ENCODE measurements around the gene TMEM203. TPM values are rescaled to one million over a fixed set of nuclear protein-coding genes. Genes with fewer than 3 reads are reported as not detected.

Gene TMEM203
- total and polyA plus RNA-seq, 2 of the 13 experiments (the other 11 are each of a cell fraction or from before 2014, with no cell fraction given), result 23.4 to 36.7 TPM

GRCh38 chr9:137158625-137159024 is 46.8 kb downstream of the TMEM203 start:
- CTCF ChIA-PET (ENCODE audit: low intra/inter-chr PET ratio, low total read pairs), result no interaction called here

More at GRCh38 chr9:137158625-137159024, 46.8 kb downstream of the TMEM203 start:
- intact Hi-C loops (cut with micrococcal nuclease; ENCODE audit: unreplicated experiment), result no loop called here
- Histone ChIP-seq H4K20me1 (ENCODE audit: insufficient read depth, low read length) (no peaks in the 10 kb centered on the region), H3K9ac (ENCODE audit: insufficient read depth, low read depth, low read length) (no peak overlapping the region), H3K4me3 (replicated peaks in 1 of 3; ENCODE audit: insufficient read depth in 1 of 3, low read depth in 2 of 3, low read length in 3 of 3) (no peak overlapping the region), H3K4me2 (ENCODE audit: low read depth, low read length) (no peak overlapping the region), H3K36me3 (replicated peaks in 1 of 2; ENCODE audit: control insufficient read depth in 1 of 2, insufficient read depth in 2 of 2, low read length in 2 of 2) (no peaks in the 10 kb centered on the region), H3K4me1 (ENCODE audit: insufficient read depth, low read length) (no peaks in the 10 kb centered on the region), H3K27me3 (ENCODE audit: control insufficient read depth in 1 of 2, insufficient read depth in 2 of 2, low read length in 2 of 2) (peaks cover 13 to 66% of the 10 kb centered on the region in 2 experiments; a peak in 4 of 5 replicates), H3K27ac (ENCODE audit: extremely low read length, insufficient read depth, low read length) (no peak overlapping the region), H3K79me2 (ENCODE audit: insufficient read depth, low read length) (no peaks in the 10 kb centered on the region), H3K9me3 (ENCODE audit: low read length) (no peaks in the 10 kb centered on the region), H2AFZ (ENCODE audit: low read length) (no peak overlapping the region)
- TF ChIP-seq TRIM24 (CRISPR knock-in tag; IDR thresholded peaks at IDR 0.05), result no peak
- no peak for TF ChIP-seq PHF21A (CRISPR knock-in tag; IDR thresholded peaks at IDR 0.05)
- no peak for TF ChIP-seq CTCF (CRISPR knock-in tag; IDR thresholded peaks at IDR 0.05)
- TF ChIP-seq ZNF30 (CRISPR knock-in tag; IDR thresholded peaks at IDR 0.05), result no peak
- TF ChIP-seq ZSCAN20 (CRISPR knock-in tag; IDR thresholded peaks at IDR 0.05; ENCODE audit: borderline replicate concordance), result no peak
- TF ChIP-seq STAT5B (CRISPR knock-in tag; IDR thresholded peaks at IDR 0.05), result no peak
- no peak for TF ChIP-seq ZNF143 (CRISPR knock-in tag; IDR thresholded peaks at IDR 0.05)
- no peak for TF ChIP-seq ZNF547 (CRISPR knock-in tag; IDR thresholded peaks at IDR 0.05)
- no peak for TF ChIP-seq MAZ (IDR thresholded peaks at IDR 0.05; ENCODE audit: borderline replicate concordance, low read depth, low read length)
- TF ChIP-seq MAZ (CRISPR knock-in tag; IDR thresholded peaks at IDR 0.05; ENCODE audit: low read depth), result no peak
- TF ChIP-seq ZNF646 (CRISPR knock-in tag; IDR thresholded peaks at IDR 0.05), result no peak
- no peak for TF ChIP-seq LCORL (IDR thresholded peaks at IDR 0.05)
- TF ChIP-seq LCORL (CRISPR knock-in tag; IDR thresholded peaks at IDR 0.05), result no peak
- no peak for TF ChIP-seq U2AF1 (optimal IDR thresholded peaks at IDR 0.05; ENCODE audit: low read depth, low read length)
- no peak for TF ChIP-seq KAT7 (CRISPR knock-in tag; IDR thresholded peaks at IDR 0.05; ENCODE audit: borderline replicate concordance)
- no peak for TF ChIP-seq HDAC6 (IDR thresholded peaks at IDR 0.05; ENCODE audit: low read depth, low read length)
- no peak for TF ChIP-seq ZNF652 (CRISPR knock-in tag; IDR thresholded peaks at IDR 0.05; ENCODE audit: borderline replicate concordance, low read depth)
- no peak for TF ChIP-seq SATB2 (CRISPR knock-in tag; IDR thresholded peaks at IDR 0.05)
- TF ChIP-seq PHF20 (CRISPR knock-in tag; IDR thresholded peaks at IDR 0.05), result no peak
- no peak for TF ChIP-seq ZNF678 (CRISPR knock-in tag; IDR thresholded peaks at IDR 0.05)
- FAIRE-seq, result no peak
- in situ Hi-C loops (cut with HindIII; ENCODE audit: extremely low pct_ligation_motif_present, low pct_unique_long_range_greater_than_20kb), result no loop called here
- WGBS (ENCODE audit: low lambda C conversion rate), result no CpG with 5 or more reads among the region's 4 CpGs
- no peak for ATAC-seq
- no TSS peak for BruUV-seq (replicated peaks)
- POLR2A ChIA-PET, result no interaction called here
- DNase-seq (ENCODE audit: low spot score), result no peak
